Activated CD4-positive, alpha-beta T cell treated with anti-CD3 and anti-CD28 coated beads, Interleukin-2, amount 50 U/mL, for 48 hours (primary cell): Measurements from ENCODE around the gene TTC7B.

Source experiments
- DNase-seq, 2 experiments: peaks; one replicate each; pipeline ENCODE4 v3.0.0-alpha.2; 2020

Gene TTC7B

GRCh38 chr14:90554341-90554740 lies 261.9 kb downstream of the TTC7B start:
- no peak for DNase-seq

DNA sequence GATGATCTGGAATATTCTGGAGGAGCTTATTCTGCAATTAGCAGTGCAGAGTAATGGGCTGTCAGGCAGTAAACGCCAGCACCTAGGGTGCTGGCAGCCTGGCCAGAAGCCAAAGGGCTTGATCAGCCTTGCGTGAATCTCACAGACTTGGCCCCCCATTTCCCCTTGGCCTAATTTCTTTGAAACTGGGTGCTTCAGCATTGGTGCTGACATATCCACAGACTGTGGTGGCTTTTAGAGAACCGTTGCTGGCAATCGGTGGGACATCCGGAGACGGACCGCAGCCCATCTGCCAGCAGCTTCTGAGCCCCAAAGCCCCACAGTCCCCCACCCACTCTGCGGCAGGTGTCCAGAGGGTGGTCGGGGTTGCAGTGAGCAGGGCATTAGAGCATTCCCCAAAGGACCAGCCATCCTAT lies 262.3 kb downstream of the TTC7B start:
- no peak for DNase-seq

DNA sequence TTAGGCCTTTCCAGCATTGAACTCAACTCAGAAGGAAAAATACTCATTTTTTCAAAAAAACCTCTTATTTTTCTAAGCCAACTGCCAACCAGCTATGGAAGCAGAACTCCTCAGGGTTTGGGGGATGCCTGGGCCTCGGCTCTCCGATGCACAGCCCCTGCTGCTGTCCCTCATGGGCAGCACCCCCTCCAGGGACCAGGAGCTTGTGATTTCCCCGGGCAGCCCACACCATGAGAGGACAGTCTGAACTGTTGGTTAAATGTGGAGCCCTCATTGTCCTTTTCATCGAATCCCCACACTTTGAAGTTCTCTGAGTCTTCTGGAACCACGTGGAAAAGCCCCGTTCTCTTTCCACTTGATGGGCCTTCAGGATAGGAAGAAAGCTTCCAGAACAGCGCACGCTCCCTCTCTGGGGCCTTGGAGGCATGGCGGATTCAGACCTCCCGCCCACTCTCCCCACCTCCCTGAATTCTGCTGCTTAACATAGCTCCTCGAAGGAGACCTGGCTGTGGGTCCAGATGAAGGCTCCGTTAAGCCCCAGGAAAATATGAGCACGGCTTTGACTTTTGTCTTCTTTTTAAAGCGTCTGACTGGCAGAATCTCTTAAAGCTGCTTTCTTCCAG lies 262.8 kb downstream of the TTC7B start:
- DNase-seq, result no peak

GRCh38 chr14:90552465-90553297 lies 263.5 kb downstream of the TTC7B start:
- no peak for DNase-seq

DNA sequence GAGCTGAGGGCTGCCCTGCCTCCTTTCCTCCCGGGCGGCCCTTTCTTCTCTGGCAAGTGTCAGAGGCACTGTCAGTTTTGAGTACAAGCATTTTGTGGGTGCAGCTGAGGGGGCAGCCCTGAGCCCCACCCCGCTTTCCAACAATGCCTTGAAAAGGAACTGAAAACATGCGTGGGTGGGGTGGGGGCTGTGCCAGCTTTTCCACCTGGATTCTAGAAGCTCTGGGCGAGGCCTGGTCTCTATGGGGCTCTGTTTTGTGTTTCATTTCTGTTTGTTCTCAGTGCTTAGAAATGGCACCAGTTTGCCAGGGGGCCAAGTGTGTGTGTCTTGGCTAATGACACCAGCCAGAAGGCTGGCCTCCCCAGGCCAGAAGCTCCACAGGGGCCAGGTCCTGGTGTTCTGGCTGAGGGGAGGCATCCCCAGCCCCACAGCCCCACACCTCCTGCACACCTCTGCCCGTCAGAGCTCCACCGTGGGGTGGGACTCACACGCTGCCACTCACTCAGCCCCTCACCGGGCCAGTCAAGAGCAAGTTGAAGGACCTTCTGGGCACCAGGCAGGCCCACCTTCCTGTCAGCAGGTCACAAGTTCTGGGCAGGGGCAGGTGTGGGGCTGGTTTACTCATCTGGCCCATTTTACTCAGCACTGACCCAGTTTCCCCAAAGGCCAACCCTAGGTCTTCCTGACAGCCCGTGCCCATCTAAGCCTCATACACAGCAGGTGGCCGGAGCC lies 264.3 kb downstream of the TTC7B start:
- no peak for DNase-seq

- DNase-seq, result no peak
Observed at GRCh38 chr14:90551070-90551704, 265.0 kb downstream of the TTC7B start.

- no peak for DNase-seq
Observed at GRCh38 chr14:90549794-90550641, 266.2 kb downstream of the TTC7B start.

- DNase-seq, result no peak
Observed at GRCh38 chr14:90548455-90548854, 267.8 kb downstream of the TTC7B start.

- no peak for DNase-seq
Observed at GRCh38 chr14:90547968-90548367, 268.3 kb downstream of the TTC7B start.

DNA sequence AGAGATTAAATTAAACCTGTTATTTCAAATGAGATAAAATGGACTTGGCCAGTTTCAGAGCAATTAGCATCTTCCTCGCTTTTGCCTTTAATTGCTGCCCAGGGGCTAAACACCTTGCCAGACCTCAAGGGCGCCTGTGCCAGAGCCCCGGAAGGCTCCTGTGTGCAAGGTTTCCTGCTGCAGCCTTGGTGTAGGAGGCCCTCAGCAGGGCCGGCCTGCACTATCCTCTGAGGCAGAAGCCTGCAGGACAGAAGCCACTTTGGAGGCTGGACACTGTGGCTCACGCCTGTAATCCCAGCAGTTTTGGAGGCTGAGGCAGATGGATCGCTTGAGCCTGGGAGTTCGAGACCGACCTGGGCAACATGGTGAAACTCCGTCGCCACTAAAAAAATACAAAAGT lies 269.0 kb downstream of the TTC7B start:
- no peak for DNase-seq

- DNase-seq, result no peak
Observed at GRCh38 chr14:90546767-90547166, 269.5 kb downstream of the TTC7B start.

DNA sequence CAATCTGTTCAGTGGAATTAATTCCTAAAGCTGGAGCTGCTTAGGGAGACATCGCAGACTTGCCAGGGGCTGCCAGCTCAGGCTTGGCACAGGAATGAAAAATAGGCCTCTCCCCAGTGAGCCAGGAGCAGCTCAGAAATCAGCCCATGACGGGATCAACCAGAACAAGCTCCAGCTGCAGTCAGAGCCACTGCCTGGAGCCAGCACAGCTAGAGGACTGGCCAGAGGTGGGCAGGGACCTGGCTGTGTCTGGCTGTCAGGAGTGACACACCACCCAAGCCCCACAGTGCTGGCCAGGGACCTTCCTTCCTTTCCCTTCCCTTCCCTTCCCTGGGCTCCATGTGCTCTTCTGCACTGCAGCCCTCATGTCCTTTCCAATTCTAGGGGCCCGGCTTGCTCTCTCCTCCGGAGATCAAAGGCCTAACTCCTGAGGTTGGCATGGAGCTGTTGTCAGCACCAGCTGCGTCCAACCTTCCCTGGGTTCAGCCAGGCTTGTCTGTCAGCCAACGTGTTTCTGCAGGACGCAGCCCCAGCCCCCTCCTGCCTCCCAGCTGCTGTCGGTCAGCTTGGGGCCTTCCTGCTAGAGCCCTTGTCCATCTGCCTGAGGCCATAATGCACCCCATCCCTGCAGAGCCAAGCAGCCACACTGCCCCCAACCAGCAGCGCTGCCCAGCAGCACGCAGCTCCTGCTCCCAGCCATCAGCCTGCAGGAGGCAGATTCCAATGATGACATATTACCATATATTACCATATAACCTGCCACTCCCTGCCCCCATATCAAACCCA lies 270.1 kb downstream of the TTC7B start:
- DNase-seq, result no peak

DNA sequence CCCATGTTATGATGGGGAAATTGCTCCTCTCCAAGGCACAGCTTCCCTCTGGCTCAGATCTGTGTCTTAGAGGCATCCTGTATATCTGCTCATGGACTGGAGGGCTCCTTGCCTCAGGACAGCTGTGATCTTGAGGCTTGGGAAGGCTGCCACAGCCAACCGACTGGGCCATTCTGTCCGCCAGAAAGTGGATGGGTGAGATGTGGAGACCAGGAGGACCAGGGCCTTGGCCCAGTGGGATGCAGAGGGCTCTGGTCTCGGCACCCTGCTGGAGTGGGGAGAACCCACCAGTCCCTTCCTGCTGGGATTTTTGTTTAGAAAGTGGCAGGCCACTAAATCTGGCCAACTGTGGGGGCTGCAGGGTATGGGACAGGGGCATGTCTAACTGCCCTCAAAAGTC lies 270.8 kb downstream of the TTC7B start:
- DNase-seq, result no peak

DNA sequence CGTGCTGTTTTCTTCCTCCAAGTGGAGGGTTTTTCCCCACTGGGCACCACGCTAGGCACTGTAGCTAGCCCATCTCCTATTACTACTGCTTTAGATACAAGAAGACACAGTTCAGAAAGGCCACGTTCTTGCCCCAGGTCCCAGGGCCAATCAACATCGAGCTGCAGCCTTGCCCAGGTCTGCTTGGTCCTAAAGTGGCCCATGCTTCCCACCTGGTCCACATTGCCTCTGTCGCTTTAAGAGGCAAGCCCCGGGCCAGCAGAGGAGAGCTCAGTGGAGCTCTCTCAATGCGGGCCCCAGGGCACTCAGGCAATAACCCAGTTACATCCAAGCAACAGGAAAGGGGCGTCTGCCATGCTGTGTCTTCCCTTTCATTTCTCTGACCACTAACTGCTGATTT lies 271.3 kb downstream of the TTC7B start:
- no peak for DNase-seq

DNA sequence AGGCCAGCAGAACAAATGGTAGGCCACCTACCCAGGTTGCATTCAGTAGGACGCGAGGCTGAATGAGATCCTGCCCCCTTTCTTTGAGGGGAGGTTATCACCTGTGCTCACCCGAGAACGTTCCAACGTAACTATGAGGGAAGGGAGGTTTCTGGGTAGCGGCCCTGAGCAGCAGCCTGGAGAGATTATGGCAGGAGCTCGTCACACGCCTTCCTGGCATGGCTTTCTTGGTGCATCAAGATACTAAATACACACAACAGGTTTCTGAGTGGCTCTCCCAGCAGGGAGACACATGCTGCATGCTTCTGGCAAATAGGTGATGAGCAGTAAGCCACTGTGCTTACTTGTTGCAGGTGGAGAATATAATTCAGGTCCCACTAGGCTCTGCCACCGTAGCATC lies 271.7 kb downstream of the TTC7B start:
- DNase-seq, result no peak

GRCh38 chr14:90543876-90544275 lies 272.4 kb downstream of the TTC7B start:
- no peak for DNase-seq

GRCh38 chr14:90541076-90541634 lies 275.1 kb downstream of the TTC7B start:
- no peak for DNase-seq

DNA sequence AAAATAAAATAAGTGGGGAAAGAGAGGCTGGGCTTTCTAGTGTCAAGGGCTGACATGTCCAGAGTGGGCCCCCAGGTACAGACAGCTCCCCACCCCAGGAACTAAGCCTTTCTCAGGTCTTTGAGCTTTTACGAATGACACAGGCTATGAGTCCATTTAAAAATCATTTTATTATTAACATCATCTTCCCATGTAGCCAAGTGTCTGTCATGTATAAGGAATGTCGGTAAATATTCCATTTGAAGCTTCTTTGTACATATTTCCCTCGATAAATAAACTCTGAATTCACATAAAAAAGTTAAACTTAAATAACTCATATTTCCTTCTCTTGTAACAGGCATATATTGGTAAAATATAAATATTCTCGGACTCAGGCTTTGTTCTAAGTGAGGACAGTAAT lies 275.8 kb downstream of the TTC7B start:
- no peak for DNase-seq

GRCh38 chr14:90539996-90540395 lies 276.2 kb downstream of the TTC7B start:
- DNase-seq, result no peak

DNA sequence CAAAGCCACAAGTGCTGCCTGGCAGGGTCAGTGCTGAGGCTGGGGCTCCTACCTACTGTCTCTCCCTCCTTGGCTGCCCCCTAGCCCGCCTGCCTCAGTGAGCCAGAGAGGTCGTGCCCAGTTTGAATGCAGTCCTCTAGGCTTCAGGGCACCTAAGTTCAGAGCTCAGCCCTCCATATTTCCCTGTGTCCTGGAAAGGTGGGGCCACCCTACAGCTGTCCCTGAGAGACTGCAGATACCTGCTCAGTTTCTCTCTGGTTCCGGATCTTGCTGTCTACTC lies 276.8 kb downstream of the TTC7B start:
- DNase-seq, result no peak

DNA sequence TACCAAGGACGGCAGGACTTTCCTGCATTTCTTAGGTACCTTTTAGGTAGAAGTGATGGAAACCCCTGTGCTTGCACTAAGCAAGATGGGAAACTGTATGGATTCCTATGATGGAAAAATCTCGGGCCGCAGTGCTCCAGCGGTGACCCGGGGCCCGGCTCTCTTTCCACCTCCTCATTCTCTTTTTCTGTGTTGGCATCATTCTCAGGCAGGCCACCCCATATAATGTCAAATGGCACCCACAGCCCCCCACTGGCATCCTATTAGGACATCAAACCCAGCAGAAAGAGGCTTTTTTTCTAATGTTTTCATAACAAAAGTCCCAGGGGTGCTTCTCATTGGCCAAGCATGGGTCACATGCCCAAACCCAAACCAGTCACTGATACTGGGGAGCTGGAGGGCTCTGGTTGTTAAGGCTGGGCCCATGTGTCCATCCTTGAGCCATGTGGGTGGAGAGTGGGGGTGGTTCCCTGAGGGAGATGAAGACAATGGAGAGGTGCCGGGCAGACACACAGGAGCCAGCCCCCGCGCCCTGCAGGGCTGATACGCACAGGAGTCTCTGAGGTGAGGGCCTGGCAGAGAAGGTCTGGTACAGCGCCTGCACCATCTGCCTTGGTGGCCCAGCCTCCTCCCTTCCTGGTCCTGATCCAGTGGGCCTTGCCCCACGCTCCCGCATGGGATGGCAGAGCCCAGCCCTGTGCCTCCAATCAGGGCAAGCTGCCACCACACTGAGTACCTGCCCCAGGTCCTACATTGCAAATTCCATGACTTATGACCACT lies 277.3 kb downstream of the TTC7B start:
- DNase-seq, result no peak
